HCT116 (cell line): ENCODE data around the gene CAPZB. TPM values are rescaled to one million over a fixed set of nuclear protein-coding genes. Genes with fewer than 3 reads are reported as not detected.

Experiments used
- ATAC-seq: fragments of 200-7000 bp; cut with Tn5 transposase; 2 replicates; pipeline ENCODE4 v1.9.1; 2020; ENCODE audit warnings: mild to moderate bottlenecking, moderate library complexity
- BruUV-seq: library from RNA; stranded (reverse); fragments of 400-500 nt; replicated peaks from 2 replicates; lab custom pipeline; 2021; lab: Mats Ljungman, UMichigan
- CTCF ChIA-PET: fragments of 300-600 bp; sonication (Branson Sonifier 250); formaldehyde crosslinking; loops from one replicate; lab custom pipeline; 2021; ENCODE audit warnings: antibody characterized with exemption; lab: Charles Lee
- POLR2A ChIA-PET: fragments of 300-600, 350-600 bp; sonication (Branson Sonifier 250); formaldehyde crosslinking; loops from one replicate; lab custom pipeline; 2021; ENCODE audit warnings: antibody characterized with exemption; lab: Charles Lee
- RAD21 ChIA-PET, 2 experiments: fragments of 300-600 bp; sonication (Branson Sonifier 250); formaldehyde crosslinking; loops; one replicate each; lab custom pipeline; 2023; ENCODE audit warnings: low total read pairs in 2 of 2; ENCODE audit not compliant: uncharacterized antibody in 2 of 2, unreplicated experiment in 2 of 2, low non-redundant PET in 1 of 2; lab: Charles Lee
- DNase-seq: peaks from one replicate; pipeline ENCODE4 v3.0.0-alpha.2; 2010; ENCODE audit warnings: low read depth, low spot score
- H2AFZ ChIP-seq: fragments of 200-600 bp; shearing (Covaris generic), sonication (generic); 2 replicates; pipeline ENCODE4 v1.6.1; 2017; ENCODE audit warnings: low read depth, mixed run types, mixed read lengths, antibody characterized with exemption, low read length; ENCODE audit not compliant: poor library complexity, severe bottlenecking
- H3K27ac ChIP-seq: 2 replicates; pipeline ENCODE4 v1.5.1; 2012; ENCODE audit warnings: low read depth, low read length
- H3K27me3 ChIP-seq: fragments of 200-600 bp; sonication (generic); 2 replicates; pipeline ENCODE4 v1.6.1; 2016; ENCODE audit warnings: mixed run types, low read length, mixed read lengths; ENCODE audit not compliant: insufficient read depth
- H3K36me3 ChIP-seq, 2 experiments: fragments of 200-500 bp in 1 of 2; fragments of 200-600 bp in 1 of 2; sonication (Bioruptor generic) in 1 of 2; sonication (generic) in 1 of 2; 2 replicates each; pipeline versions ENCODE4 v1.5.1 to v1.6.1; 2014 to 2016; ENCODE audit warnings: low read length in 2 of 2, inconsistent platforms in 1 of 2, mixed read lengths in 1 of 2, mixed run types in 1 of 2; ENCODE audit not compliant: insufficient read depth in 2 of 2, control insufficient read depth in 1 of 2
- H3K4me1 ChIP-seq, 2 experiments: fragments of 200-600 bp in 1 of 2; sonication (generic) in 1 of 2; 2 replicates each; pipeline versions ENCODE4 v1.5.1 to v1.6.1; 2012 to 2017; ENCODE audit warnings: low read length in 2 of 2, inconsistent platforms in 1 of 2, mild to moderate bottlenecking in 1 of 2, mixed read lengths in 1 of 2, mixed run types in 1 of 2, moderate library complexity in 1 of 2; ENCODE audit not compliant: insufficient read depth in 2 of 2, control insufficient read depth in 1 of 2
- H3K4me2 ChIP-seq: fragments of 200-600 bp; sonication (generic); 2 replicates; pipeline ENCODE4 v1.6.1; 2017; ENCODE audit warnings: mixed run types, low read length, mixed read lengths
- H3K4me3 ChIP-seq, 2 experiments: fragments of 200-600 bp in 1 of 2; sonication (generic) in 1 of 2; replicated peaks in 1 of 2; 2 replicates each; pipeline ENCODE4 v1.5.1; 2011 to 2016; ENCODE audit warnings: low read length in 2 of 2, control low read depth in 1 of 2, low read depth in 1 of 2, mild to moderate bottlenecking in 1 of 2, mixed read lengths in 1 of 2, mixed run types in 1 of 2
- H3K79me2 ChIP-seq: fragments of 200-600 bp; sonication (generic); 2 replicates; pipeline ENCODE4 v1.6.1; 2017; ENCODE audit warnings: mild to moderate bottlenecking, mixed run types, low read length, moderate library complexity, mixed read lengths; ENCODE audit not compliant: insufficient read depth
- H3K9ac ChIP-seq: fragments of 200-600 bp; sonication (generic); 2 replicates; pipeline ENCODE4 v1.6.1; 2016; ENCODE audit warnings: low read length, mixed read lengths
- H3K9me2 ChIP-seq: fragments of 200-600 bp; sonication (generic), shearing (Covaris generic); 2 replicates; pipeline ENCODE4 v1.6.1; 2017; ENCODE audit warnings: mixed run types, mild to moderate bottlenecking, moderate library complexity; ENCODE audit not compliant: insufficient read depth
- H3K9me3 ChIP-seq, 2 experiments: fragments of 200-500 bp in 1 of 2; fragments of 200-600 bp in 1 of 2; sonication (Bioruptor generic) in 1 of 2; sonication (generic) in 1 of 2; 2 replicates each; pipeline ENCODE4 v1.6.1; 2014 to 2017; ENCODE audit warnings: low read length in 2 of 2, mixed read lengths in 2 of 2, inconsistent platforms in 1 of 2, low read depth in 1 of 2, mild to moderate bottlenecking in 1 of 2, mixed run types in 1 of 2, moderate library complexity in 1 of 2; ENCODE audit not compliant: control insufficient read depth in 1 of 2, insufficient read depth in 1 of 2
- H4K20me1 ChIP-seq: fragments of 200-600 bp; sonication (generic), shearing (Covaris generic); 2 replicates; pipeline ENCODE4 v1.6.1; 2017; ENCODE audit warnings: mixed run types, mild to moderate bottlenecking, moderate library complexity; ENCODE audit not compliant: insufficient read depth
- CBX3 ChIP-seq: IDR thresholded peaks from 2 replicates; pipeline ENCODE4 v1.6.1; 2012; ENCODE audit warnings: low read depth
- EGR1 ChIP-seq: IDR thresholded peaks from 2 replicates; pipeline ENCODE4 v1.6.1; 2012; ENCODE audit warnings: low read depth
- ELF1 ChIP-seq: IDR thresholded peaks from 2 replicates; pipeline ENCODE4 v1.6.1; 2012; ENCODE audit warnings: low read depth, borderline replicate concordance
- EZH2 ChIP-seq: fragments of 200-600 bp; sonication (generic); IDR thresholded peaks from 2 replicates; pipeline ENCODE4 v1.6.1; 2017; ENCODE audit warnings: antibody characterized with exemption, mixed run types
- JUND ChIP-seq: IDR thresholded peaks from 2 replicates; pipeline ENCODE4 v1.6.1; 2012
- POLR2A ChIP-seq: IDR thresholded peaks from 2 replicates; pipeline ENCODE4 v1.7.0; 2011; ENCODE audit warnings: borderline replicate concordance; ENCODE audit not compliant: insufficient read depth, insufficient read length; ENCODE audit errors: extremely low read depth
- RAD21 ChIP-seq: IDR thresholded peaks from 2 replicates; pipeline ENCODE4 v1.6.1; 2012; ENCODE audit warnings: low read depth, mild to moderate bottlenecking
- SIN3A ChIP-seq: IDR thresholded peaks from 2 replicates; pipeline ENCODE4 v1.6.1; 2012; ENCODE audit warnings: low read depth
- SP1 ChIP-seq: IDR thresholded peaks from 2 replicates; pipeline ENCODE4 v1.6.1; 2012; ENCODE audit warnings: low read depth
- SRF ChIP-seq: IDR thresholded peaks from 2 replicates; pipeline ENCODE4 v1.6.1; 2012; ENCODE audit warnings: low read depth
- TCF7L2 ChIP-seq: IDR thresholded peaks from 2 replicates; pipeline ENCODE4 v1.7.0; 2011; ENCODE audit warnings: borderline replicate concordance, inconsistent platforms; ENCODE audit not compliant: insufficient read depth, insufficient read length; ENCODE audit errors: extremely low read depth
- YY1 ChIP-seq: IDR thresholded peaks from 2 replicates; pipeline ENCODE4 v1.6.1; 2011; ENCODE audit warnings: low read length, low read depth, moderate library complexity, mild to moderate bottlenecking; ENCODE audit not compliant: insufficient replicate concordance; ENCODE audit errors: extremely low read depth
- ZFX ChIP-seq: fragments of 450-650 bp; IDR thresholded peaks from 2 replicates; pipeline ENCODE4 v1.6.1; 2017
- ZNF274 ChIP-seq: fragments of 200-500 bp; sonication (Bioruptor generic); IDR thresholded peaks from 2 replicates; pipeline ENCODE4 v1.6.1; 2014; ENCODE audit warnings: mild to moderate bottlenecking, low read depth, low read length, inconsistent platforms
- intact Hi-C: fragments of 100-400 bp; cut with micrococcal nuclease; formaldehyde crosslinking; loops from 2 replicates; pipeline ENCODE4 v1.10.0; 2022
- total RNA-seq: library from RNA; stranded (reverse); gene quantifications from one replicate; pipeline ENCODE4 v1.2.1, GENCODE V29; 2021; ENCODE audit not compliant: unreplicated experiment
- TF ChIP-seq, protein P1 (sequence below): IDR thresholded peaks from 2 replicates; pipeline ENCODE4 v1.6.1; 2012
- TF ChIP-seq, protein P2 (sequence below): IDR thresholded peaks from 2 replicates; pipeline ENCODE4 v1.6.1; 2012
- TF ChIP-seq, protein P3 (sequence below): IDR thresholded peaks from 2 replicates; pipeline ENCODE4 v1.6.1; 2012; ENCODE audit warnings: low read depth
- TF ChIP-seq, protein P4 (sequence below): IDR thresholded peaks from 2 replicates; pipeline ENCODE4 v1.6.1; 2011; ENCODE audit warnings: mild to moderate bottlenecking, low read length, moderate library complexity; ENCODE audit not compliant: insufficient replicate concordance; ENCODE audit errors: extremely low read depth

Gene CAPZB
- total RNA-seq, 1 experiment from 2014 or later = 203 TPM

DNA sequence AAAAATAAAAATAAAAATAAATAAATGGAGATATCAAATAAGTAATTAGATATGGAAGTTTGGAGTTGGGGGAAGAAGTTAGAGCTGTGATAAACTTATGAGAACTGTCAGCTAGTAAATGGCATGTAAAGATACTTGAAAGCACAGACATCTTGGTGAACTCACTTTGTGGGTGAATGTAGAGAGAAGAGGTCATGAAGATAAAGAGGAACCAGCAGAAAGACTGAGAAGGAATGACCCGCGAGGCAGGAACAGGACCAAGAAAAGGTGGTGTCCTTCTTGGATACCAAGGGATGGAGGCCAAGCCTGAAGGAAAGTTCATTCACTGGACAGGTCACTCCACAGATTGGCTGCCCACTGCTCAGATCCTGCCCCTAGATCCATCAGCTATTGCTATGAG, 4.7 kb upstream of the CAPZB start:
- POLR2A ChIA-PET = no interaction called here
- no TSS peak for BruUV-seq
- DNase-seq = no peak
- Histone ChIP-seq H3K36me3 (no peaks in the 10 kb centered on the region), H3K4me3 (no peak overlapping the region), H3K79me2 (peaks cover 15% of the 10 kb centered on the region), H3K4me2 (no peak overlapping the region), H3K9me2 (no peaks in the 10 kb centered on the region), H3K9ac (no peak overlapping the region), H3K27me3 (no peaks in the 10 kb centered on the region), H3K4me1 (peaks cover 5 to 11% of the 10 kb centered on the region in 2 experiments; a peak in 3 of 4 replicates), H3K27ac (no peak overlapping the region), H2AFZ (no peak overlapping the region), H4K20me1 (no peaks in the 10 kb centered on the region), H3K9me3 (no peaks in the 10 kb centered on the region)
- RAD21 ChIA-PET = no interaction called here
- CTCF ChIA-PET = no interaction called here
- ATAC-seq = no peak
- intact Hi-C loops = loop anchor here (5.0 kb wide), 3 partner anchors 92 to 152 kb away; partner anchors contain the start of gene NBL1
- TF ChIP-seq YY1 (no peak), ELF1 (no peak), SRF (no peak), TCF7L2 (no peak), POLR2A (no peak), JUND (no peak), CBX3 (no peak), RAD21 (no peak), ZFX (no peak), SIN3A (no peak), ZNF274 (no peak), SP1 (no peak), EZH2 (no peak), EGR1 (no peak)
- TF ChIP-seq, protein P1, sequence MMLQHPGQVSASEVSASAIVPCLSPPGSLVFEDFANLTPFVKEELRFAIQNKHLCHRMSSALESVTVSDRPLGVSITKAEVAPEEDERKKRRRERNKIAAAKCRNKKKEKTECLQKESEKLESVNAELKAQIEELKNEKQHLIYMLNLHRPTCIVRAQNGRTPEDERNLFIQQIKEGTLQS = no peak
- TF ChIP-seq, protein P2, sequence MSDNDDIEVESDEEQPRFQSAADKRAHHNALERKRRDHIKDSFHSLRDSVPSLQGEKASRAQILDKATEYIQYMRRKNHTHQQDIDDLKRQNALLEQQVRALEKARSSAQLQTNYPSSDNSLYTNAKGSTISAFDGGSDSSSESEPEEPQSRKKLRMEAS = no peak
- TF ChIP-seq, protein P3, sequence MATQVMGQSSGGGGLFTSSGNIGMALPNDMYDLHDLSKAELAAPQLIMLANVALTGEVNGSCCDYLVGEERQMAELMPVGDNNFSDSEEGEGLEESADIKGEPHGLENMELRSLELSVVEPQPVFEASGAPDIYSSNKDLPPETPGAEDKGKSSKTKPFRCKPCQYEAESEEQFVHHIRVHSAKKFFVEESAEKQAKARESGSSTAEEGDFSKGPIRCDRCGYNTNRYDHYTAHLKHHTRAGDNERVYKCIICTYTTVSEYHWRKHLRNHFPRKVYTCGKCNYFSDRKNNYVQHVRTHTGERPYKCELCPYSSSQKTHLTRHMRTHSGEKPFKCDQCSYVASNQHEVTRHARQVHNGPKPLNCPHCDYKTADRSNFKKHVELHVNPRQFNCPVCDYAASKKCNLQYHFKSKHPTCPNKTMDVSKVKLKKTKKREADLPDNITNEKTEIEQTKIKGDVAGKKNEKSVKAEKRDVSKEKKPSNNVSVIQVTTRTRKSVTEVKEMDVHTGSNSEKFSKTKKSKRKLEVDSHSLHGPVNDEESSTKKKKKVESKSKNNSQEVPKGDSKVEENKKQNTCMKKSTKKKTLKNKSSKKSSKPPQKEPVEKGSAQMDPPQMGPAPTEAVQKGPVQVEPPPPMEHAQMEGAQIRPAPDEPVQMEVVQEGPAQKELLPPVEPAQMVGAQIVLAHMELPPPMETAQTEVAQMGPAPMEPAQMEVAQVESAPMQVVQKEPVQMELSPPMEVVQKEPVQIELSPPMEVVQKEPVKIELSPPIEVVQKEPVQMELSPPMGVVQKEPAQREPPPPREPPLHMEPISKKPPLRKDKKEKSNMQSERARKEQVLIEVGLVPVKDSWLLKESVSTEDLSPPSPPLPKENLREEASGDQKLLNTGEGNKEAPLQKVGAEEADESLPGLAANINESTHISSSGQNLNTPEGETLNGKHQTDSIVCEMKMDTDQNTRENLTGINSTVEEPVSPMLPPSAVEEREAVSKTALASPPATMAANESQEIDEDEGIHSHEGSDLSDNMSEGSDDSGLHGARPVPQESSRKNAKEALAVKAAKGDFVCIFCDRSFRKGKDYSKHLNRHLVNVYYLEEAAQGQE = no peak
- TF ChIP-seq, protein P4, sequence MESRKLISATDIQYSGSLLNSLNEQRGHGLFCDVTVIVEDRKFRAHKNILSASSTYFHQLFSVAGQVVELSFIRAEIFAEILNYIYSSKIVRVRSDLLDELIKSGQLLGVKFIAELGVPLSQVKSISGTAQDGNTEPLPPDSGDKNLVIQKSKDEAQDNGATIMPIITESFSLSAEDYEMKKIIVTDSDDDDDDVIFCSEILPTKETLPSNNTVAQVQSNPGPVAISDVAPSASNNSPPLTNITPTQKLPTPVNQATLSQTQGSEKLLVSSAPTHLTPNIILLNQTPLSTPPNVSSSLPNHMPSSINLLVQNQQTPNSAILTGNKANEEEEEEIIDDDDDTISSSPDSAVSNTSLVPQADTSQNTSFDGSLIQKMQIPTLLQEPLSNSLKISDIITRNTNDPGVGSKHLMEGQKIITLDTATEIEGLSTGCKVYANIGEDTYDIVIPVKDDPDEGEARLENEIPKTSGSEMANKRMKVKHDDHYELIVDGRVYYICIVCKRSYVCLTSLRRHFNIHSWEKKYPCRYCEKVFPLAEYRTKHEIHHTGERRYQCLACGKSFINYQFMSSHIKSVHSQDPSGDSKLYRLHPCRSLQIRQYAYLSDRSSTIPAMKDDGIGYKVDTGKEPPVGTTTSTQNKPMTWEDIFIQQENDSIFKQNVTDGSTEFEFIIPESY = no peak
